GM21447 (cell line): Measurements from ENCODE around the gene PRMT1.
"Not testable (repeated sequence)": the region's sequence is repeated elsewhere in the genome, so short reads cannot be mapped to it uniquely, and the experiment has no call there.

ENCODE experiments used
- ATAC-seq: cut with Tn5 transposase; IDR thresholded peaks from one replicate; pipeline ENCODE4 v1.9.1; 2021; ENCODE audit not compliant: unreplicated experiment

The PRMT1 gene

GRCh38 chr19:49718511-49718910 lies 41.4 kb downstream of the PRMT1 start:
- ATAC-seq = no peak

- ATAC-seq = no peak
Measured at GRCh38 chr19:49718991-49719390, 41.9 kb downstream of the PRMT1 start.

GRCh38 chr19:49719420-49719819 lies 42.3 kb downstream of the PRMT1 start:
- not testable (repeated sequence) for ATAC-seq

- no peak for ATAC-seq
Measured at GRCh38 chr19:49727217-49728030, 50.4 kb downstream of the PRMT1 start.

GRCh38 chr19:49730166-49730565 lies 53.1 kb downstream of the PRMT1 start:
- no peak for ATAC-seq
